Smooth muscle cell (in vitro differentiated cells): ENCODE data around the gene UBAC2. TPM values are rescaled to one million over a fixed set of nuclear protein-coding genes. Genes with fewer than 3 reads are reported as not detected.
A peak's percentile ranks its signal among the peaks of the same experiment; 100 is the strongest.

ENCODE experiments used
- DNase-seq: peaks from one replicate; lab custom pipeline; 2025; ENCODE audit not compliant: unreplicated experiment; lab: John Stamatoyannopoulos, UW
- H2AFZ ChIP-seq: fragments of 200-600 bp; sonication (generic); 2 replicates; pipeline ENCODE4 v1.6.0; 2016; ENCODE audit warnings: antibody characterized with exemption, low read depth, mild to moderate bottlenecking
- H3F3A ChIP-seq: fragments of 200-600 bp; sonication (generic); 2 replicates; pipeline ENCODE4 v1.6.0; 2017; ENCODE audit warnings: antibody characterized with exemption, low read depth
- H3K27ac ChIP-seq: fragments of 200-600 bp; sonication (generic); 2 replicates; pipeline ENCODE4 v1.5.1; 2016; ENCODE audit warnings: low read depth, mild to moderate bottlenecking
- H3K27me3 ChIP-seq: fragments of 200-600 bp; sonication (generic); 2 replicates; pipeline ENCODE4 v1.6.1; 2016; ENCODE audit warnings: low read depth, mild to moderate bottlenecking
- H3K36me3 ChIP-seq: fragments of 200-600 bp; sonication (generic); 2 replicates; pipeline ENCODE4 v1.5.1; 2016; ENCODE audit warnings: low read depth
- H3K4me1 ChIP-seq: fragments of 200-600 bp; sonication (generic); 2 replicates; pipeline ENCODE4 v1.5.1; 2016; ENCODE audit warnings: low read depth
- H3K4me2 ChIP-seq: fragments of 200-600 bp; sonication (generic); 2 replicates; pipeline ENCODE4 v1.6.0; 2016; ENCODE audit warnings: mild to moderate bottlenecking
- H3K4me3 ChIP-seq: fragments of 200-600 bp; sonication (generic); 2 replicates; pipeline ENCODE4 v1.5.1; 2016; ENCODE audit warnings: mild to moderate bottlenecking
- H3K79me2 ChIP-seq: fragments of 200-600 bp; sonication (generic); 2 replicates; pipeline ENCODE4 v1.6.0; 2016; ENCODE audit warnings: low read depth, mild to moderate bottlenecking
- H3K9ac ChIP-seq: fragments of 200-600 bp; sonication (generic); 2 replicates; pipeline ENCODE4 v1.6.0; 2016; ENCODE audit warnings: low read depth
- H3K9me3 ChIP-seq: fragments of 200-600 bp; sonication (generic); replicated peaks from 2 replicates; pipeline ENCODE4 v1.5.1; 2016; ENCODE audit warnings: low read depth
- H4K20me1 ChIP-seq: fragments of 200-600 bp; sonication (generic); 2 replicates; pipeline ENCODE4 v1.6.0; 2016; ENCODE audit warnings: low read depth
- WGBS: methylation state at CpG from one replicate; pipeline ENCODE4 v1.1.7; 2016; ENCODE audit warnings: low lambda C conversion rate; 5-methylcytosine and 5-hydroxymethylcytosine counted together
- polyA plus RNA-seq: library from polyadenylated mRNA; unstranded; fragments of >200 nt; fragmentation: Nextera tagmentation; extraction: Ambion mirVana; gene quantifications from 2 replicates; pipeline ENCODE4 v1.2.1, GENCODE V29; 2016
- total RNA-seq: library from RNA; depleted of rRNA; stranded (reverse); fragments of >200 nt; gene quantifications from 2 replicates; pipeline ENCODE4 v1.2.3, GENCODE V29; 2014
- TF ChIP-seq, protein P1 (sequence below): fragments of 200-600 bp; sonication (generic); IDR thresholded peaks from 2 replicates; pipeline ENCODE4 v1.5.1; 2017; ENCODE audit warnings: borderline replicate concordance, mild to moderate bottlenecking, antibody characterized with exemption; ENCODE audit not compliant: insufficient read depth, poor library complexity, severe bottlenecking

Gene UBAC2
- total and polyA plus RNA-seq, 2 experiments from 2014 or later: 58.4 to 74.0 TPM

DNA sequence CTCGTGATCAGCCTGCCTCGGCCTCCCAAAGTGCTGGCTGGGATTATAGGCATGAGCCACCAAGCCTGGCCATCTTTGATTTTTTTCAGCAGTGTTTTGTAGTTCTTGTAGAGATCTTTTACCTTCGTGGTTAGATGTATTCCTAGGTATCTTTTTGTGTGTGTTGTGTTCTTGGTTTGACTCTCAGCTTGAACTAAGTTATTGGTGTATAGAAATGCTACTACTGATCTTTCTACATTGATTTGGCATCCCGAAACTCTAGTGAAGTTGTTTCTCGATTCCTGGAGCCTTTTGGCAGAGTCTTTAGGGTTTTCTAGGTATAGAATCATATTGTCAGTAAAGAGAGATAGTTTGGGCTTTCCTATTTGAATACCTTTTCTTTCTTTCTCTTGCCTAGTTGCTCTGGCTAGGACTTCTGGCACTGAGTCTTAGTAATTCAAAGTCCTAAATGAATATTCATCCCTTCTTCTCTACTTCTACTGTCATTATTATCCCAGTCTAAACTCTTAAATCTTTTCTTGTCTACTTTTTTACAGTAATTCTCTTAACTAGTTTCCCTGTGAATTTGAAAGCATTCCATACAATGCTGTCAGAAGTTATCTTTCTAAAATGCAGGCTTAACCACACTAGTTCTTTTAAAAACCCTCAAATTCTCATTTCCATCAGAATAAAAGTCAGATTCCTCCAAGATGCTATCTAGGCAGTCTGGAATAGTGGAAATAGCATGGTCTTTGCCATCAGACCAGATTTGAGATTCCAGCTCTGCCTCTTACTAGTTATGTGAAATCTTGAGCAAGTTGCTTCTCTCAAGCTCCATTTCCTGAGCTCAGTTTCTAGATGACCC is 50.5 kb downstream of the UBAC2 start:
- H3K4me2 ChIP-seq: peak overlapping the region; percentile 17
- H3K9me3 ChIP-seq: no peaks in the 10 kb centered on the region
- H3K27ac ChIP-seq: peak overlapping the region; percentile 28
- no peaks in the 10 kb centered on the region for H3K4me1 ChIP-seq
- H3F3A ChIP-seq: no peaks in the 10 kb centered on the region
- no peaks in the 10 kb centered on the region for H3K27me3 ChIP-seq
- WGBS: 92% methylated on average over 5 of the region's 5 CpGs
- no peak overlapping the region for H2AFZ ChIP-seq
- no peak for DNase-seq
- no peak overlapping the region for H3K4me3 ChIP-seq
- H3K36me3 ChIP-seq: no peaks in the 10 kb centered on the region
- no peaks in the 10 kb centered on the region for H3K79me2 ChIP-seq
- TF ChIP-seq, protein P1, sequence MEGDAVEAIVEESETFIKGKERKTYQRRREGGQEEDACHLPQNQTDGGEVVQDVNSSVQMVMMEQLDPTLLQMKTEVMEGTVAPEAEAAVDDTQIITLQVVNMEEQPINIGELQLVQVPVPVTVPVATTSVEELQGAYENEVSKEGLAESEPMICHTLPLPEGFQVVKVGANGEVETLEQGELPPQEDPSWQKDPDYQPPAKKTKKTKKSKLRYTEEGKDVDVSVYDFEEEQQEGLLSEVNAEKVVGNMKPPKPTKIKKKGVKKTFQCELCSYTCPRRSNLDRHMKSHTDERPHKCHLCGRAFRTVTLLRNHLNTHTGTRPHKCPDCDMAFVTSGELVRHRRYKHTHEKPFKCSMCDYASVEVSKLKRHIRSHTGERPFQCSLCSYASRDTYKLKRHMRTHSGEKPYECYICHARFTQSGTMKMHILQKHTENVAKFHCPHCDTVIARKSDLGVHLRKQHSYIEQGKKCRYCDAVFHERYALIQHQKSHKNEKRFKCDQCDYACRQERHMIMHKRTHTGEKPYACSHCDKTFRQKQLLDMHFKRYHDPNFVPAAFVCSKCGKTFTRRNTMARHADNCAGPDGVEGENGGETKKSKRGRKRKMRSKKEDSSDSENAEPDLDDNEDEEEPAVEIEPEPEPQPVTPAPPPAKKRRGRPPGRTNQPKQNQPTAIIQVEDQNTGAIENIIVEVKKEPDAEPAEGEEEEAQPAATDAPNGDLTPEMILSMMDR: no peak
- peaks cover 5% of the 10 kb centered on the region for H4K20me1 ChIP-seq
- no peak overlapping the region for H3K9ac ChIP-seq

DNA sequence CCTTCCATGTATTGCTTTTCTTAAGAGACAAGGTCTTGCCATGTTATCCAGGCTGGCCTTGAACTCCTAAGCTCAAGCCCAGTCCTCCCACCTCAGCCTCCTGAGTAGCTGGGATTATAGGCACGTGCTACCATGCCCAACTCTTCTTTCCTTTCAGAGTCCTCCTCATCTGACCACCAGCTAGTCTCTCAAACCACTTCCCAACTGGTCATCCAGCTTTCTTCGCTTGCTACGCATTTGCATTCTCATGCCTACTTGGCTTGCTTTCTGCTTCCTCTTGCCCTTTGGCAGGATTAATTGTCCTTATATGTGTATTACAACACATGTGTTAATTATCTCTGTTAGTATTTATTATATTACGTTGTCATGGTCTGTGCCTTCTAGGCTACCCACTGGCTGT is 51.3 kb downstream of the UBAC2 start:
- DNase-seq: no peak
- H3K9ac ChIP-seq: no peak overlapping the region
- H4K20me1 ChIP-seq: peaks cover 5% of the 10 kb centered on the region
- H3F3A ChIP-seq: no peaks in the 10 kb centered on the region
- peak overlapping the region; percentile 28 for H3K27ac ChIP-seq
- TF ChIP-seq, protein P1: no peak
- no peaks in the 10 kb centered on the region for H3K79me2 ChIP-seq
- no peaks in the 10 kb centered on the region for H3K36me3 ChIP-seq
- H2AFZ ChIP-seq: no peak overlapping the region
- H3K4me1 ChIP-seq: peaks cover under 1% of the 10 kb centered on the region
- no peaks in the 10 kb centered on the region for H3K9me3 ChIP-seq
- H3K4me2 ChIP-seq: no peak overlapping the region
- H3K4me3 ChIP-seq: no peak overlapping the region
- no peaks in the 10 kb centered on the region for H3K27me3 ChIP-seq
- 94% methylated on average over 4 of the region's 4 CpGs for WGBS

DNA sequence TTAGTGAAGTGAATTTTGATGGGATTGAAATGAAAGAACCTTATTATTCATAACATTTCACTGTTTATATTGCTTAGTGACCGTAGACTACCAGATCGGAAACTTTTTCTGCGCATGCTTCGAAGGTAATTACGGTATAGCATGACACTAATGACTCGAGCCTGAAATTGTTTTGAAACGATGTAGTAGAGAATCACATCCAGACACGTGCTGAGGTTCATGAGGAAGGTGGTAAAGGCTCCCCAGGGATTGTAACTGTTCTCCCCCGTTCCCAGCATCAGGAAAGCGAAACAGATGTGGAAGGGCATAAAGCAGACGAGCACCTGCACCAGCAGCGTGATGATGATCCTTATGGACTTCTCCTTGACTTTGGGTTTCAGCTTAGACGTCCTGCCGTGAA is 54.2 kb downstream of the UBAC2 start:
- 95% methylated on average over 14 of the region's 14 CpGs for WGBS
- peaks cover 5% of the 10 kb centered on the region for H4K20me1 ChIP-seq
- H3K79me2 ChIP-seq: no peaks in the 10 kb centered on the region
- no peaks in the 10 kb centered on the region for H3K27me3 ChIP-seq
- DNase-seq: no peak
- H3K4me1 ChIP-seq: peaks cover 9% of the 10 kb centered on the region
- no peak overlapping the region for H3K4me3 ChIP-seq
- no peak overlapping the region for H3K27ac ChIP-seq
- no peaks in the 10 kb centered on the region for H3K9me3 ChIP-seq
- H3K9ac ChIP-seq: no peak overlapping the region
- H3K36me3 ChIP-seq: no peaks in the 10 kb centered on the region
- H2AFZ ChIP-seq: no peak overlapping the region
- no peaks in the 10 kb centered on the region for H3F3A ChIP-seq
- H3K4me2 ChIP-seq: no peak overlapping the region
- TF ChIP-seq, protein P1: no peak

DNA sequence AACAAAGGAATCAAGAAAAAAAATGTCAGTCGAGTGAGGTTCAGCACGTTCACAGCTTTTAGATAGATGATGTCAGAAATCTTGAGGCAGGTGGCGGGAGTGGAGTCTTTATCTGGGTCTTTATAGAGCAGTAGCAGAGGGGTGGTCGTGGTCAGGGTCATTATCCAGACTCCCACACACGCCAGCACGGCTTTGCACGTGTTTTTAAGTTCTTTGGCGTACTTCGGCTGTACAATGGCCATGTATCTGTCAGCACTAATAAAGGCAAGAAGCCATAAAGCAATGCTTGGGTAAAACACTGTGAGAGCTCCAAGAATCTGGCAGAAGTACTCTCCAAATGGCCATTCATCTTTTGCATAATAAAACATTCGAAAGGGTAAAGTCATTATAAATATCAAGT is 54.6 kb downstream of the UBAC2 start:
- TF ChIP-seq, protein P1: no peak
- H3K79me2 ChIP-seq: no peaks in the 10 kb centered on the region
- H2AFZ ChIP-seq: no peak overlapping the region
- H3K27me3 ChIP-seq: no peaks in the 10 kb centered on the region
- WGBS: 89% methylated on average over 10 of the region's 10 CpGs
- no peaks in the 10 kb centered on the region for H3K9me3 ChIP-seq
- H3K4me3 ChIP-seq: no peak overlapping the region
- H3K9ac ChIP-seq: no peak overlapping the region
- H3K4me2 ChIP-seq: no peak overlapping the region
- no peaks in the 10 kb centered on the region for H3F3A ChIP-seq
- peaks cover 5% of the 10 kb centered on the region for H4K20me1 ChIP-seq
- peaks cover 9% of the 10 kb centered on the region for H3K4me1 ChIP-seq
- no peak overlapping the region for H3K27ac ChIP-seq
- DNase-seq: no peak
- H3K36me3 ChIP-seq: no peaks in the 10 kb centered on the region
